HEK293 (cell line): ENCODE data around the gene LRRC27.

Experiments
- ELK4 ChIP-seq: IDR thresholded peaks from 2 replicates; pipeline ENCODE4 v1.6.1; 2011; ENCODE audit warnings: mild to moderate bottlenecking, low read depth, low read length, borderline replicate concordance
- KLF16 ChIP-seq: fragments of 450-650 bp; formaldehyde crosslinking; IDR thresholded peaks from 2 replicates; pipeline ENCODE4 v1.5.1; 2017; ENCODE audit warnings: missing biosample characterization, missing genetic modification characterization
- SP7 ChIP-seq: fragments of 450-650 bp; formaldehyde crosslinking; IDR thresholded peaks from 2 replicates; pipeline ENCODE4 v1.5.1; 2016; ENCODE audit warnings: missing biosample characterization, missing genetic modification characterization
- TSHZ1 ChIP-seq: fragments of 450-650 bp; formaldehyde crosslinking; IDR thresholded peaks from 2 replicates; pipeline ENCODE4 v1.5.1; 2016; ENCODE audit warnings: missing biosample characterization, missing genetic modification characterization, borderline replicate concordance
- ZBTB49 ChIP-seq: fragments of 450-650 bp; formaldehyde crosslinking; IDR thresholded peaks from 2 replicates; pipeline ENCODE4 v1.5.1; 2016; ENCODE audit warnings: missing biosample characterization, missing genetic modification characterization, low read depth
- ZBTB6 ChIP-seq: fragments of 450-650 bp; formaldehyde crosslinking; IDR thresholded peaks from 2 replicates; pipeline ENCODE4 v1.5.1; 2017; ENCODE audit warnings: missing biosample characterization, missing genetic modification characterization
- ZEB2 ChIP-seq: fragments of 450-650 bp; formaldehyde crosslinking; IDR thresholded peaks from 2 replicates; pipeline ENCODE4 v1.5.1; 2016; ENCODE audit warnings: missing biosample characterization, missing genetic modification characterization
- ZFP69B ChIP-seq: fragments of 450-650 bp; formaldehyde crosslinking; IDR thresholded peaks from 2 replicates; pipeline ENCODE4 v1.5.1; 2016; ENCODE audit warnings: missing biosample characterization, missing genetic modification characterization
- ZNF112 ChIP-seq: fragments of 450-650 bp; formaldehyde crosslinking; IDR thresholded peaks from 2 replicates; pipeline ENCODE4 v1.5.0; 2017; ENCODE audit warnings: missing biosample characterization, missing genetic modification characterization
- ZNF114 ChIP-seq: fragments of 450-650 bp; formaldehyde crosslinking; IDR thresholded peaks from 2 replicates; pipeline ENCODE4 v1.5.0; 2017; ENCODE audit warnings: missing biosample characterization, missing genetic modification characterization
- ZNF138 ChIP-seq: fragments of 450-650 bp; formaldehyde crosslinking; IDR thresholded peaks from 2 replicates; pipeline ENCODE4 v1.5.1; 2016; ENCODE audit warnings: missing biosample characterization, missing genetic modification characterization, borderline replicate concordance
- ZNF140 ChIP-seq: fragments of 450-650 bp; formaldehyde crosslinking; IDR thresholded peaks from 2 replicates; pipeline ENCODE4 v1.5.1; 2016; ENCODE audit warnings: missing biosample characterization, missing genetic modification characterization
- ZNF19 ChIP-seq: fragments of 450-650 bp; formaldehyde crosslinking; IDR thresholded peaks from 2 replicates; pipeline ENCODE4; 2016; ENCODE audit warnings: missing biosample characterization, missing genetic modification characterization, low read depth
- ZNF2 ChIP-seq: fragments of 450-650 bp; formaldehyde crosslinking; IDR thresholded peaks from 2 replicates; pipeline ENCODE4 v1.5.1; 2016; ENCODE audit warnings: missing biosample characterization, missing genetic modification characterization
- ZNF223 ChIP-seq: fragments of 450-650 bp; formaldehyde crosslinking; IDR thresholded peaks from 2 replicates; pipeline ENCODE4 v1.5.1; 2016; ENCODE audit warnings: missing biosample characterization, missing genetic modification characterization
- ZNF26 ChIP-seq: fragments of 450-650 bp; formaldehyde crosslinking; IDR thresholded peaks from 2 replicates; pipeline ENCODE4 v1.5.1; 2016; ENCODE audit warnings: missing biosample characterization, missing genetic modification characterization
- ZNF311 ChIP-seq: fragments of 450-650 bp; formaldehyde crosslinking; IDR thresholded peaks from 2 replicates; pipeline ENCODE4 v1.5.1; 2017; ENCODE audit warnings: missing biosample characterization, missing genetic modification characterization, borderline replicate concordance
- ZNF335 ChIP-seq: fragments of 450-650 bp; formaldehyde crosslinking; conservative IDR thresholded peaks from 2 replicates; pipeline ENCODE4 v1.5.1; 2016; ENCODE audit warnings: missing biosample characterization, missing genetic modification characterization
- ZNF513 ChIP-seq: fragments of 450-650 bp; IDR thresholded peaks from 2 replicates; pipeline ENCODE4 v1.5.1; 2018; ENCODE audit warnings: missing biosample characterization, missing genetic modification characterization
- ZNF560 ChIP-seq: fragments of 450-650 bp; formaldehyde crosslinking; IDR thresholded peaks from 2 replicates; pipeline ENCODE4 v1.5.1; 2017; ENCODE audit warnings: missing biosample characterization, missing genetic modification characterization, borderline replicate concordance
- ZNF621 ChIP-seq: fragments of 450-650 bp; formaldehyde crosslinking; IDR thresholded peaks from 2 replicates; pipeline ENCODE4 v1.5.1; 2017; ENCODE audit warnings: missing biosample characterization, missing genetic modification characterization
- ZNF624 ChIP-seq: fragments of 450-650 bp; formaldehyde crosslinking; IDR thresholded peaks from 2 replicates; pipeline ENCODE4 v1.5.1; 2017; ENCODE audit warnings: missing biosample characterization, missing genetic modification characterization
- ZNF660 ChIP-seq: fragments of 450-650 bp; IDR thresholded peaks from 2 replicates; pipeline ENCODE4 v1.5.1; 2018; ENCODE audit warnings: missing biosample characterization, mild to moderate bottlenecking, missing genetic modification characterization
- ZNF704 ChIP-seq: fragments of 450-650 bp; formaldehyde crosslinking; IDR thresholded peaks from 2 replicates; pipeline ENCODE4 v1.5.1; 2016; ENCODE audit warnings: missing biosample characterization, missing genetic modification characterization
- ZNF776 ChIP-seq: fragments of 450-650 bp; formaldehyde crosslinking; IDR thresholded peaks from 2 replicates; pipeline ENCODE4 v1.5.0; 2017; ENCODE audit warnings: missing biosample characterization, missing genetic modification characterization, borderline replicate concordance
- ZNF785 ChIP-seq: fragments of 450-650 bp; formaldehyde crosslinking; IDR thresholded peaks from 2 replicates; pipeline ENCODE4 v1.5.1; 2016; ENCODE audit warnings: missing biosample characterization, missing genetic modification characterization
- ZSCAN5A ChIP-seq: fragments of 450-650 bp; formaldehyde crosslinking; IDR thresholded peaks from 2 replicates; pipeline ENCODE4 v1.5.1; 2016; ENCODE audit warnings: missing biosample characterization, missing genetic modification characterization

The LRRC27 gene

GRCh38 chr10:132387764-132388210 lies 55.8 kb downstream of the LRRC27 start (continued):
- TF ChIP-seq ZNF112 (tag by site-specific recombination) (no peak), KLF16 (peak; percentile 51; the same call in 1 of the 2 replicates), ZFP69B (tag by site-specific recombination) (no peak), ZNF785 (tag by site-specific recombination) (no peak), ZNF660 (tag by site-specific recombination) (no peak), ELK4 (no peak), TSHZ1 (tag by site-specific recombination) (no peak), ZEB2 (tag by site-specific recombination) (no peak), ZNF560 (no peak), ZNF138 (tag by site-specific recombination) (no peak), ZNF114 (tag by site-specific recombination) (no peak), ZBTB6 (tag by site-specific recombination) (no peak), ZNF776 (tag by site-specific recombination) (no peak), ZNF19 (tag by site-specific recombination) (no peak), SP7 (tag by site-specific recombination) (peak; percentile 41; the same call in 1 of the 2 replicates), ZNF311 (tag by site-specific recombination) (no peak), ZNF704 (tag by site-specific recombination) (no peak), ZNF621 (tag by site-specific recombination) (no peak), ZNF335 (tag by site-specific recombination) (peak; percentile 97), ZNF2 (tag by site-specific recombination) (peak; percentile 45; the same call in 1 of the 2 replicates), ZNF26 (tag by site-specific recombination) (no peak), ZNF140 (tag by site-specific recombination) (no peak), ZSCAN5A (no peak), ZNF513 (tag by site-specific recombination) (no peak), ZNF624 (no peak), ZBTB49 (tag by site-specific recombination) (no peak), ZNF223 (tag by site-specific recombination) (no peak)
